Heart right ventricle (tissue), 16 donors: ENCODE results near the gene KRT9. TPM values are rescaled to one million over a fixed set of nuclear protein-coding genes. Genes with fewer than 3 reads are reported as not detected.

Source experiments
- ATAC-seq, 8 donors: fragments of 200-7000 bp; cut with Tn5 transposase; one replicate each; pipeline ENCODE4 v1.9.1; 2020; ENCODE audit warnings: mild to moderate bottlenecking in 8 of 8, moderate library complexity in 8 of 8, moderate number of reproducible peaks in 1 of 8
- DNase-seq, 2 donors: peaks; one replicate each; pipeline ENCODE4 v3.0.0-alpha.2; 2020
- H3K27ac ChIP-seq, 10 donors: fragments of 200-600 bp; sonication (generic) in 2 of 10; one replicate each; pipeline versions ENCODE4 v1.5.0 to v1.8.0; 2020 to 2022; ENCODE audit warnings: mild to moderate bottlenecking in 3 of 10
- H3K27me3 ChIP-seq, 7 donors: fragments of 200-600 bp; one replicate each; pipeline ENCODE4 v1.8.0; 2021 to 2022; ENCODE audit warnings: mild to moderate bottlenecking in 2 of 7
- H3K36me3 ChIP-seq, 9 donors: fragments of 200-600 bp; sonication (generic) in 1 of 9; one replicate each; pipeline versions ENCODE4 v1.5.0 to v1.8.0; 2020 to 2022; ENCODE audit warnings: mild to moderate bottlenecking in 2 of 9
- H3K4me1 ChIP-seq, 9 donors: fragments of 200-600 bp; sonication (generic) in 1 of 9; one replicate each; pipeline versions ENCODE4 v1.5.0 to v1.8.0; 2020 to 2022; ENCODE audit warnings: mild to moderate bottlenecking in 4 of 9
- H3K4me3 ChIP-seq, 10 donors: fragments of 200-600 bp; sonication (generic) in 2 of 10; one replicate each; pipeline versions ENCODE4 v1.5.0 to v1.8.0; 2020 to 2022; ENCODE audit warnings: mild to moderate bottlenecking in 7 of 10, moderate library complexity in 2 of 10
- H3K9me3 ChIP-seq, 11 donors: fragments of 200-600 bp in 10 of 11; sonication (generic) in 2 of 11; one replicate each; pipeline versions ENCODE4 v1.5.0 to v1.8.0; 2013 to 2022; ENCODE audit warnings: mild to moderate bottlenecking in 2 of 11, control low read depth in 1 of 11, moderate library complexity in 1 of 11
- CTCF ChIP-seq, 9 donors: fragments of 200-600 bp; sonication (generic) in 2 of 9; IDR thresholded peaks; one replicate each; pipeline versions ENCODE4 v1.5.0 to v1.8.0; 2021 to 2022; ENCODE audit warnings: antibody characterized with exemption in 9 of 9, mild to moderate bottlenecking in 5 of 9, moderate library complexity in 1 of 9
- WGBS, 2 donors: extraction: QIAGEN DNeasy Blood & Tissue Kit; methylation state at CpG; one replicate each; pipeline ENCODE4 v1.1.7; 2013; ENCODE audit warnings: inconsistent platforms in 1 of 2; 5-methylcytosine and 5-hydroxymethylcytosine counted together
- intact Hi-C, 10 donors: fragments of 100-400 bp; cut with DNase I; formaldehyde crosslinking; loops; one replicate each; pipeline versions ENCODE4 v1.11.1 to v1.14.2; 2022
- polyA plus RNA-seq, 2 donors: library from polyadenylated mRNA; stranded (reverse); fragments of 200-250 nt; gene quantifications; one replicate each; pipeline ENCODE4 v1.2.3, GENCODE V29; 2013
- total RNA-seq, 10 donors: library from RNA; stranded (reverse); fragmentation: NEBNext Ultra II Directional in 3 of 10; extraction: Animal tissue kit (Norgen Biotek cat#: 25700) in 3 of 10; gene quantifications; one replicate each; pipeline versions ENCODE4 v1.2.1 to v1.2.4, GENCODE V29; 2021 to 2023
- donor health status: Arrhythmogenic right ventricular cardiomyopathy.
- donor health status: ischemic (EF 13 %, LVEDD 7.1; RV severe dilation, severe dysfunction).
- donor health status: healthy with polysubstance abuse.
- donor health status: DM: no; HTN: yes; CAD: no.
- donor health status: DM: no; HTN: no; CAD: no.
- donor health status: ischemic (EF 25% LVEDD 6.9; RV normal size, moderate dysfunction).
- donor health status: ischemic (EF 25% LVEDD 5.7; RV mildly dilated, moderate dysfunction).
- donor health status: healthy.
- donor health status: DM: yes; HTN: yes; CAD: no.
- donor health status: Ischemic cardiomyopathy.
- donor health status: ischemic (EF 35%, LVEDD 5.7; RV mildly dilated, moderate dysfunction).
- donor health status: nonischemic (EF 11% LVEDD 7.7; RV severe dilation, severe dysfunction).
- donor health status: DM: yes; HTN: yes; CAD: no.
- donor health status: PGD.
- donor health status: ischemic (EF 29% LVEDD 5.4; RV normal size, mild dysfunction).
- donor health status: nonischemic (EF 23%, LVEDD 6.1; RV moderate dilation, normal function).

The KRT9 gene
- total and polyA plus RNA-seq, 12 donors = not detected

- no peak for TF ChIP-seq CTCF (IDR thresholded peaks at IDR 0.05)
- Histone ChIP-seq H3K4me1 (peaks cover 0 to 11% (median 8%) of the 10 kb centered on the region in 9 donors), H3K36me3 (no peaks in the 10 kb centered on the region), H3K27ac (no peak overlapping the region), H3K9me3 (no peaks in the 10 kb centered on the region), H3K27me3 (peaks cover 8 to 90% (median 85%) of the 10 kb centered on the region in 7 donors), H3K4me3 (no peak overlapping the region)
- intact Hi-C loops = no loop called here
- no peak for DNase-seq
- ATAC-seq = no peak
- WGBS, 2 donors = 59 to 69% methylated on average over 1 of the region's 1 CpG
Measured at GRCh38 chr17:41531993-41532392, 39.9 kb downstream of the KRT9 start.

GRCh38 chr17:41530062-41531048, 41.5 kb downstream of the KRT9 start:
- Histone ChIP-seq H3K36me3 (no peaks in the 10 kb centered on the region), H3K27ac (no peak overlapping the region), H3K4me3 (no peak overlapping the region), H3K4me1 (peaks cover 0 to 11% (median 8%) of the 10 kb centered on the region in 9 donors), H3K27me3 (peaks cover 8 to 88% (median 83%) of the 10 kb centered on the region in 7 donors), H3K9me3 (no peaks in the 10 kb centered on the region)
- no peak for DNase-seq
- TF ChIP-seq CTCF (IDR thresholded peaks at IDR 0.05) = no peak
- WGBS, 2 donors = 57 to 58% methylated on average over 8 of the region's 8 CpGs
- intact Hi-C loops = no loop called here
- ATAC-seq = peak in 1 of 8 donors; percentile 53

GRCh38 chr17:41529491-41529915, 42.4 kb downstream of the KRT9 start:
- WGBS, 2 donors = 60 to 63% methylated on average over 5 of the region's 5 CpGs
- H3K27me3 ChIP-seq = peaks cover 8 to 81% (median 77%) of the 10 kb centered on the region in 7 donors

GRCh38 chr17:41528959-41529353, 42.9 kb downstream of the KRT9 start:
- peaks cover 8 to 80% (median 76%) of the 10 kb centered on the region in 7 donors for H3K27me3 ChIP-seq
- intact Hi-C loops = no loop called here

More at GRCh38 chr17:41529491-41529915, 42.4 kb downstream of the KRT9 start:
- peaks cover 0 to 11% (median 8%) of the 10 kb centered on the region in 9 donors for H3K4me1 ChIP-seq
- no peaks in the 10 kb centered on the region for H3K9me3 ChIP-seq
- intact Hi-C loops = no loop called here
- TF ChIP-seq CTCF (IDR thresholded peaks at IDR 0.05) = no peak
- ATAC-seq (no peak), DNase-seq (no peak)
- no peak overlapping the region for H3K27ac ChIP-seq
- H3K36me3 ChIP-seq = no peaks in the 10 kb centered on the region
- no peak overlapping the region for H3K4me3 ChIP-seq

More at GRCh38 chr17:41528959-41529353, 42.9 kb downstream of the KRT9 start:
- TF ChIP-seq CTCF (IDR thresholded peaks at IDR 0.05) = no peak
- 50 to 54% methylated on average over 10 of the region's 10 CpGs for WGBS, 2 donors
- Histone ChIP-seq H3K4me3 (no peak overlapping the region), H3K27ac (no peak overlapping the region), H3K36me3 (no peaks in the 10 kb centered on the region), H3K9me3 (no peaks in the 10 kb centered on the region), H3K4me1 (peaks cover 0 to 11% (median 8%) of the 10 kb centered on the region in 9 donors)
- ATAC-seq (no peak), DNase-seq (no peak)
